B cell (primary cell): ENCODE data around the gene TBC1D9B. TPM values are rescaled to one million over a fixed set of nuclear protein-coding genes. Genes with fewer than 3 reads are reported as not detected.

Source experiments
- ATAC-seq: fragments of 200-7000 bp; cut with Tn5 transposase; one replicate; pipeline ENCODE4 v1.10.0; 2021; ENCODE audit warnings: low read depth, mild to moderate bottlenecking, moderate number of reproducible peaks, moderate library complexity
- CTCF ChIA-PET: fragments of 350-600 bp; sonication (Branson Sonifier 250); formaldehyde crosslinking; loops from one replicate; lab custom pipeline; 2021; ENCODE audit warnings: antibody characterized with exemption, inconsistent platforms; lab: Charles Lee
- POLR2A ChIA-PET: fragments of 350-600 bp; sonication (Branson Sonifier 250); formaldehyde crosslinking; loops from one replicate; lab custom pipeline; 2021; ENCODE audit warnings: antibody characterized with exemption; lab: Charles Lee
- DNase-seq: peaks from one replicate; pipeline ENCODE4 v3.0.0; 2013
- H2AFZ ChIP-seq: 2 replicates; pipeline ENCODE4 v1.6.1; 2012; ENCODE audit warnings: mild to moderate bottlenecking, low read depth, low read length; ENCODE audit not compliant: insufficient read depth, poor library complexity, severe bottlenecking
- H3K27ac ChIP-seq, 2 donors: 1 replicate in 1 of 2; 2 replicates in 1 of 2; pipeline ENCODE4 v1.5.1; 2012 to 2013; ENCODE audit warnings: low read length in 2 of 2, mild to moderate bottlenecking in 2 of 2, moderate library complexity in 1 of 2
- H3K27me3 ChIP-seq, 4 experiments: fragments of 200-600 bp in 1 of 4; sonication (generic) in 1 of 4; replicated peaks in 1 of 4; 1 replicate in 2 of 4; 2 replicates in 2 of 4; pipeline versions ENCODE4 v1.6.1 to v1.7.0; 2013 to 2016; ENCODE audit warnings: low read length in 3 of 4, mild to moderate bottlenecking in 2 of 4, mixed read lengths in 1 of 4, moderate library complexity in 1 of 4; ENCODE audit not compliant: insufficient read depth in 4 of 4, control insufficient read depth in 3 of 4; ENCODE audit errors: control extremely low read depth in 1 of 4
- H3K36me3 ChIP-seq, 2 experiments: replicated peaks in 1 of 2; 1 replicate in 1 of 2; 2 replicates in 1 of 2; pipeline versions ENCODE4 v1.6.1 to v1.7.1; 2013; ENCODE audit warnings: low read length in 1 of 2; ENCODE audit not compliant: insufficient read depth in 2 of 2, control insufficient read depth in 1 of 2; ENCODE audit errors: control extremely low read depth in 1 of 2, extremely low read depth in 1 of 2
- H3K4me1 ChIP-seq, 2 donors: fragments of 200-600 bp in 1 of 2; sonication (generic) in 1 of 2; 1 replicate in 1 of 2; 2 replicates in 1 of 2; pipeline versions ENCODE4 v1.5.1 to v1.6.1; 2013 to 2017; ENCODE audit warnings: low read length in 2 of 2; ENCODE audit not compliant: control insufficient read depth in 2 of 2, insufficient read depth in 2 of 2
- H3K4me2 ChIP-seq: replicated peaks from 2 replicates; pipeline ENCODE3; 2012; ENCODE audit warnings: mild to moderate bottlenecking, low read depth, low read length; ENCODE audit not compliant: poor library complexity, severe bottlenecking
- H3K4me3 ChIP-seq, 5 experiments: fragments of 200-600 bp in 1 of 5; sonication (generic) in 1 of 5; 1 replicate in 3 of 5; 2 replicates in 2 of 5; pipeline versions ENCODE4 v1.5.1 to v1.7.0; 2011 to 2016; ENCODE audit warnings: low read length in 4 of 5, mild to moderate bottlenecking in 4 of 5, low read depth in 2 of 5, control low read depth in 1 of 5, moderate library complexity in 1 of 5; ENCODE audit not compliant: insufficient read depth in 1 of 5; ENCODE audit errors: control extremely low read depth in 1 of 5, extremely low read depth in 1 of 5
- H3K79me2 ChIP-seq: fragments of 200-600 bp; sonication (generic); one replicate; pipeline ENCODE4 v1.6.0; 2016; ENCODE audit warnings: low read length; ENCODE audit not compliant: control insufficient read depth, insufficient read depth
- H3K9ac ChIP-seq: fragments of 200-600 bp; sonication (generic); 2 replicates; pipeline ENCODE4 v1.6.1; 2017; ENCODE audit warnings: mild to moderate bottlenecking, low read length, moderate library complexity
- H3K9me3 ChIP-seq, 3 donors: one replicate each; pipeline versions ENCODE4 v1.6.1 to v1.7.1; 2013; ENCODE audit warnings: low read length in 2 of 3; ENCODE audit not compliant: control insufficient read depth in 2 of 3, insufficient read depth in 1 of 3; ENCODE audit errors: control extremely low read depth in 1 of 3
- H4K20me1 ChIP-seq: 2 replicates; pipeline ENCODE4 v1.6.0; 2012; ENCODE audit warnings: mild to moderate bottlenecking, low read length; ENCODE audit not compliant: insufficient read depth, control insufficient read depth, poor library complexity, severe bottlenecking
- H3K27ac Mint-ChIP-seq: one replicate; pipeline ENCODE4 v1.8.0; 2021; ENCODE audit warnings: mixed read lengths
- H3K27me3 Mint-ChIP-seq: one replicate; pipeline ENCODE4 v1.8.0; 2021; ENCODE audit warnings: mixed read lengths
- H3K4me1 Mint-ChIP-seq: one replicate; pipeline ENCODE4 v1.8.0; 2021; ENCODE audit warnings: mixed read lengths
- H3K4me3 Mint-ChIP-seq: one replicate; pipeline ENCODE4 v1.8.0; 2021; ENCODE audit warnings: mixed read lengths
- H3K9me3 Mint-ChIP-seq: one replicate; pipeline ENCODE4 v1.8.0; 2022; ENCODE audit warnings: mixed read lengths; ENCODE audit not compliant: insufficient read depth
- CTCF ChIP-seq: fragments of 200-600 bp; IDR thresholded peaks from one replicate; pipeline ENCODE4 v1.8.0; 2022; ENCODE audit warnings: antibody characterized with exemption, mild to moderate bottlenecking
- EZH2 ChIP-seq: IDR thresholded peaks from 2 replicates; pipeline ENCODE4 v1.6.1; 2012; ENCODE audit warnings: borderline replicate concordance, low read depth, mild to moderate bottlenecking, moderate library complexity, low read length; ENCODE audit not compliant: insufficient read depth, poor library complexity, severe bottlenecking
- WGBS: methylation state at CpG from one replicate; pipeline ENCODE4 v1.1.5; 2013; ENCODE audit warnings: missing lambda C conversion rate; ENCODE audit not compliant: insufficient coverage; 5-methylcytosine and 5-hydroxymethylcytosine counted together
- intact Hi-C: fragments of 100-400 bp; cut with micrococcal nuclease; formaldehyde crosslinking; loops from one replicate; pipeline ENCODE4 v1.10.0; 2022
- polyA plus RNA-seq: library from polyadenylated mRNA; depleted of rRNA; stranded (reverse); fragments of >200 nt; gene quantifications from 2 replicates; pipeline ENCODE4 v1.2.3, GENCODE V29; 2012
- total RNA-seq, 2 donors: library from RNA; stranded (reverse); fragments of 120-200 nt in 1 of 2; gene quantifications; 1 replicate in 1 of 2; 2 replicates in 1 of 2; pipeline versions ENCODE4 v1.2.3 to v1.2.4, GENCODE V29; 2013 to 2022

TBC1D9B gene
- total and polyA plus RNA-seq, 2 donors (not counting 1 experiment from before 2014, with no cell fraction given): 143 to 144 TPM

DNA sequence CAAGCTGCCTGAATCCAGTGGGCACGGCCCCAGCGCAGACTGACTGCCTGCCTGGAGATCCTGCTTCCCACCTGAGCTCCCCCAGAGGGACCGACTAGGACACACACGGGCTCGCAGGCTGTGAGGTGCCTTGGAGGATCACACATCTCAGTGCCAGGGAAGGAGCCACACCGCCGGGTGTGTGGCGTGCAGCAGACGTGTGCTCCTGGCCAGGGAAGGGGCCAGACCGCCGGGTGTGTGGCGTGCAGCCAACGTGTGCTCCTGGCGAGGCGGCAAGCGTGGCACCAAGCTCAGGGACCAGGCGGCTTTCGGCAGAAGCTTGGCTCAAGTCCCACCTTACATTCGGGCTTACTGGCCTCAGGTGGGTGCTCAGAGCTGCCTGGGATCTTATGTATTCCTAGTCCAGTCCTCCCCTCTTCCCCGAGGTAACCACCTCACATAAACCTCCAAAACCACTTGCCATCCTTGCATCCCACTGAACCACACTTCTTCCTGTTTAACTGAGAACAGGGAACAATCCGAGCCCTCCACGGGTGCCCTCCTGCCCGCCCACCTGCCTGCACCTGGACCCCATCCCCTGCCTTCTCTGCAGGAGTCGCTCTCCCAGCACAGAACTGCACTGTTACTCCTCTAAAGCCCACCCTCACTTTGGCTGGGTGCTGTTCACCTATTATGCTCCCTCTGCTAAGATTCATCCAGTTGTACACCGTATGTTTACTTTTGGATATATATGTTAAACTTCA lies 26.7 kb downstream of the TBC1D9B start:
- Mint-ChIP-seq H3K4me1 (no peaks in the 10 kb centered on the region), H3K27me3 (no peaks in the 10 kb centered on the region), H3K9me3 (peaks cover 4% of the 10 kb centered on the region), H3K27ac (no peak overlapping the region), H3K4me3 (no peak overlapping the region)
- TF ChIP-seq CTCF (no peak), EZH2 (no peak)
- no peaks in the 10 kb centered on the region for H3K79me2 ChIP-seq
- ChIA-PET CTCF (interaction anchor here (1.9 kb wide), 1 partner anchor 79 kb away, joined by 4 read pairs; no protein-coding TSS in a partner anchor), POLR2A (no interaction called here)
- H3K4me1 ChIP-seq: no peaks in the 10 kb centered on the region
- H3K27me3 ChIP-seq: no peaks in the 10 kb centered on the region
- H2AFZ ChIP-seq: no peak overlapping the region
- no peak overlapping the region for H3K9ac ChIP-seq
- H3K4me2 ChIP-seq: no peak overlapping the region
- H4K20me1 ChIP-seq: no peaks in the 10 kb centered on the region
- peaks cover 8 to 53% of the 10 kb centered on the region in 2 experiments for H3K36me3 ChIP-seq
- no peak for DNase-seq
- H3K27ac ChIP-seq: no peak overlapping the region
- peaks cover 2 to 21% (median 13%) of the 10 kb centered on the region in 3 donors for H3K9me3 ChIP-seq
- H3K4me3 ChIP-seq: no peak overlapping the region
- intact Hi-C loops: no loop called here
- ATAC-seq: no peak
- 95% methylated on average over 23 of the region's 25 CpGs for WGBS

- no peak overlapping the region for H3K27ac Mint-ChIP-seq
Observed at GRCh38 chr5:179880066-179880650, 27.5 kb downstream of the TBC1D9B start.

More at GRCh38 chr5:179880066-179880650, 27.5 kb downstream of the TBC1D9B start:
- H3K79me2 ChIP-seq: no peaks in the 10 kb centered on the region
- H3K9me3 ChIP-seq: peaks cover 2 to 16% (median 13%) of the 10 kb centered on the region in 3 donors
- intact Hi-C loops: no loop called here
- no peak overlapping the region for H3K4me3 ChIP-seq
- H3K4me2 ChIP-seq: no peak overlapping the region
- TF ChIP-seq EZH2: no peak
- no peak for TF ChIP-seq CTCF
- no peak overlapping the region for H3K27ac ChIP-seq
- H4K20me1 ChIP-seq: no peaks in the 10 kb centered on the region
- H2AFZ ChIP-seq: no peak overlapping the region
- DNase-seq (no peak), ATAC-seq (no peak)
- H3K9ac ChIP-seq: no peak overlapping the region
- H3K27me3 Mint-ChIP-seq: no peaks in the 10 kb centered on the region
- peaks cover 8 to 57% of the 10 kb centered on the region in 2 experiments for H3K36me3 ChIP-seq
- ChIA-PET CTCF (interaction anchor here (0.6 kb wide), 1 partner anchor 179 kb away, joined by 3 read pairs; no protein-coding TSS in a partner anchor), POLR2A (no interaction called here)
- H3K9me3 Mint-ChIP-seq: peaks cover 4% of the 10 kb centered on the region
- H3K4me1 Mint-ChIP-seq: no peaks in the 10 kb centered on the region
- no peaks in the 10 kb centered on the region for H3K4me1 ChIP-seq
- no peak overlapping the region for H3K4me3 Mint-ChIP-seq
- WGBS: 93% methylated on average over 8 of the region's 12 CpGs
- H3K27me3 ChIP-seq: no peaks in the 10 kb centered on the region
